GM06990 (cell line): ENCODE results near the gene CYP2W1.

Experiments
- DNase-seq: peaks from one replicate; pipeline ENCODE4 v3.0.0-alpha.2; 2011; ENCODE audit not compliant: insufficient read length; ENCODE audit errors: extremely low read depth
- H3K27me3 ChIP-seq: replicated peaks from 2 replicates; pipeline ENCODE4 v1.6.0; 2011; ENCODE audit warnings: low read length; ENCODE audit not compliant: control insufficient read depth, insufficient read depth
- H3K36me3 ChIP-seq: 2 replicates; pipeline ENCODE4 v1.5.1; 2011; ENCODE audit warnings: low read length; ENCODE audit not compliant: control insufficient read depth, insufficient read depth
- H3K4me3 ChIP-seq: replicated peaks from 2 replicates; pipeline ENCODE4 v1.5.1; 2011; ENCODE audit warnings: low read depth, mild to moderate bottlenecking, control low read depth, low read length
- CTCF ChIP-seq: IDR thresholded peaks from 2 replicates; pipeline ENCODE4 v1.5.1; 2011; ENCODE audit warnings: low read length, control low read depth, mild to moderate bottlenecking, inconsistent platforms; ENCODE audit not compliant: insufficient read depth, poor library complexity, severe bottlenecking

CYP2W1 gene

GRCh38 chr7:951881-952547 is 31.0 kb upstream of the CYP2W1 start:
- H3K27me3 ChIP-seq = no peaks in the 10 kb centered on the region
- H3K4me3 ChIP-seq = no peak overlapping the region
- no peak for DNase-seq
- H3K36me3 ChIP-seq = peaks cover 2% of the 10 kb centered on the region; the same call in 1 of the 2 replicates
- TF ChIP-seq CTCF = no peak

- H3K36me3 ChIP-seq = peaks cover 2% of the 10 kb centered on the region; the same call in 1 of the 2 replicates
- DNase-seq = no peak
- H3K27me3 ChIP-seq = no peaks in the 10 kb centered on the region
- no peak for TF ChIP-seq CTCF
- H3K4me3 ChIP-seq = peak overlapping the region; percentile 72
Measured at GRCh38 chr7:952548-953441, 30.2 kb upstream of the CYP2W1 start.

- Histone ChIP-seq H3K4me3 (peak overlapping the region; percentile 72), H3K27me3 (no peaks in the 10 kb centered on the region), H3K36me3 (peaks cover 2% of the 10 kb centered on the region; the same call in 1 of the 2 replicates)
- DNase-seq = no peak
- no peak for TF ChIP-seq CTCF
Measured at GRCh38 chr7:953547-954327, 29.2 kb upstream of the CYP2W1 start.

GRCh38 chr7:954330-955238 is 28.4 kb upstream of the CYP2W1 start, which contains the start of gene ADAP1:
Gene ADAP1 (minus strand): TSS chr7:954680. CDS start chr7:954477, 203 bp downstream.
- no peaks in the 10 kb centered on the region for H3K36me3 ChIP-seq
- peak within 1 kb of the TSS; percentile 72 for H3K4me3 ChIP-seq
- no peak for TF ChIP-seq CTCF
- DNase-seq = peak; percentile 77
- no peaks in the 10 kb centered on the region for H3K27me3 ChIP-seq

- TF ChIP-seq CTCF = no peak
- H3K27me3 ChIP-seq = no peaks in the 10 kb centered on the region
- H3K4me3 ChIP-seq = no peak overlapping the region
- H3K36me3 ChIP-seq = no peaks in the 10 kb centered on the region
- DNase-seq = no peak
Measured at GRCh38 chr7:956031-956430, 26.9 kb upstream of the CYP2W1 start.
